Stimulated activated CD8-positive, alpha-beta memory T cell treated with anti-CD3 and anti-CD28 coated beads, Interleukin-4, amount 100 ng/mL, for 48 hours (primary cell): Measurements from ENCODE around the gene CEP85L.

Source experiments
- DNase-seq: peaks from one replicate; pipeline ENCODE4 v3.0.0-alpha.2; 2020

CEP85L gene

DNA sequence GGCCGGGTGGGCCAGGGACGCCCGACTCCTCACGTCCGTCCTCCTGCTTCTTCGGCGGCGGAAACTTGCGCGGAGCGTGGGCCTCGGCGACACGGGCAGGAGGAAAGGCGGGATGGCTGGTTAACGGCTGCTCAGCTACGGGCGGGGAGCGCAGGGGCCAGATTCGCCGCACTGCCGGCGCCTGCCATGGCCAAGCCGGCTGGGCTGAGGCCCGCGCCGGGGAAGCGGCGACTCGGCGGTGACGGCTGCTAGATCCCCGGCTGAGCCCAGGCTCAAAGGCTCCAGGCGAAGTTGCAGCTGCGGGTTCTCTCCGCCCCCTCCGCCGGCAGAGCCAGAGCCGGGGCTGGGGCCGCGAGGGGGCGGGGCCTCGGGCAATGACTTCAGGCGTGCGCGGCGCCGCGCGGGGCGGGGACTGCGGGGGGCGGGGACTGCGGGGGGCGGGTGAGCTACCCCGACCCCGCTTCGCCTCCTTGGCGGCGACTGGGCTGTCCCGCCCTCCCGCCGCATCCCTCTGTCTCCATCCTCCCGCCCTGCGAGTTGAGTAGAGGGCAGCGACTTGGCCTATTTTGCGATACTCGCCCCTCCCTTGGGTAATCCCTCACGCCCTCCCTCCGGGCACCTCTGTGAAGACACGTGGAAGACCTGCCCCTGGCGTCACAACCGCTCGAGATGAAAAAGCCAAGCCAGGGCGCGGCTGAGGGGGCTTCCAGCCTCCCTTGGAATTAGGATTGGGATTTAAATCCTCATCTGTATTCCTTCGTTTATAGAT lies at the start of gene CEP85L:
Gene CEP85L, minus strand, starts transcription at position 310 of the 769 bp plus-strand sequence. CDS start 322 bp downstream, outside the sequence.
- peak; percentile 91 for DNase-seq

- no peak for DNase-seq
Measured at GRCh38 chr6:118700531-118700930, 49.1 kb upstream of the CEP85L start.

DNA sequence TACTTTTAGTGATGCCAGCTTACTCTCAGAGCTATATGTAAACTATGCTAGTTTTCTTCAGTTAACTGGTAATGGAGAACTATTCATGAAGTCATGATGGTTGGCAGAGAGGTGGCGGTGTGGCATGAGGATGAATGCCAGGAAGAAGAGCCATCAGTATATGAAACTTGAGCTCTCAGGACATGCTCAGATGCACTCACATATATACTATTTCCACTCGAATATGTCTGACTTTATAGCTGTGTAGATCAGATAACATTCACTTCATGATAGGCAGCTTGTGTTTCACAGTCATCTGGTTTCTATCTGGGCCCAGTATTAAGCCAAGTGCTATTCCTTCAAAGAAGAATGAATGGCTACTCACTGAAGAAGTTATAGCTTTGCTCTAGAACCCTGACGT lies 46.2 kb upstream of the CEP85L start:
- no peak for DNase-seq

DNA sequence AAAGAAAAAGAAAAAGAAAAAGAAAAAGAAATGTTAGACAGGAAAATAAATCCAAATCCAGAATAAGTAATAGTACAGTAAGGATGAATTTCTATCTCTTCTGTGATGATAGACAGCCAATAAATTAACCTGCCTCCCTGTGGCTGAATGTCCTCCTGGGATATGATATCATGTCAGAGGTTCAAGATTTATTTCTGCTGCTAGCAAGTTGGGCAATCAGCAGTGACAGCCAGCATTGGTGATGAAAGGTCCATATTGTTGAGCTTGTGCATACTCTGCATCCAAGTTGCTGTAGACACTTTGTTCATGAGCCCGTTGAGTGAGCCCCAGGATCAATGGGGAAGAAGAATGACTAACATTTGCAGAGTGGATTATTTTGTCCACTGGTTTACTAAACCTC lies 44.9 kb upstream of the CEP85L start:
- no peak for DNase-seq

GRCh38 chr6:118693562-118693961 lies 42.2 kb upstream of the CEP85L start:
- no peak for DNase-seq

GRCh38 chr6:118685823-118686449 lies 34.5 kb upstream of the CEP85L start:
- no peak for DNase-seq

GRCh38 chr6:118683881-118684872 lies 32.8 kb upstream of the CEP85L start:
- no peak for DNase-seq

DNA sequence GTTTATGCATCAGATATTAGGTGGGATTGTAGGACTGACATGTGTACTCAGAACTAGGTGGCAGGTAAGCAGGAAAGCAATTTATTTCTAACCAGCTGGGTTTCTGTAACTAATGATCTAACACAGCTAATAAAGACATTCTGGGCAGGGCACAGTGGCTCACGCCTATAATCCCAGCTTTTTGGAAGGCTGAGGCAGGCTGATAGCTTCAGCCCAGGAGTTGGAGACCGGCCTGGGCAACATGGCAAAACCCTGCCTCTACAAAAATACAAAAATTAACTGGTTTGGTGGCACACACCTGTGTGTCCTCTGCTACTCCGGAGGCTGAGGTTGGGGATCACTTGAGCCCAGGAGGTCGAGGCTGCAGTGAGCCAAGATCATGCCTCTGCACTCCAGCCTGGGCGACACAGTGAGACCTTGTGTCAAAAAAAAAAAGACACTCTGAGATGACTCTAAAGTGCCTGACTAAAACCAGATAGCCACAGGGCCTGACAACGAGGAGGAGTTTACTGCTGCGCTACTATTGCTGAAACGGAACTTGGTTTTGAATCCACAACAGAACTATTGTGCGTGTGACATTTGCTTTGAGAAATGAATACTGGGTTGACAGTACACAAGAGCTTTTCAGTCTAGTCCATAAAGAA lies 29.2 kb upstream of the CEP85L start:
- DNase-seq, result no peak

DNA sequence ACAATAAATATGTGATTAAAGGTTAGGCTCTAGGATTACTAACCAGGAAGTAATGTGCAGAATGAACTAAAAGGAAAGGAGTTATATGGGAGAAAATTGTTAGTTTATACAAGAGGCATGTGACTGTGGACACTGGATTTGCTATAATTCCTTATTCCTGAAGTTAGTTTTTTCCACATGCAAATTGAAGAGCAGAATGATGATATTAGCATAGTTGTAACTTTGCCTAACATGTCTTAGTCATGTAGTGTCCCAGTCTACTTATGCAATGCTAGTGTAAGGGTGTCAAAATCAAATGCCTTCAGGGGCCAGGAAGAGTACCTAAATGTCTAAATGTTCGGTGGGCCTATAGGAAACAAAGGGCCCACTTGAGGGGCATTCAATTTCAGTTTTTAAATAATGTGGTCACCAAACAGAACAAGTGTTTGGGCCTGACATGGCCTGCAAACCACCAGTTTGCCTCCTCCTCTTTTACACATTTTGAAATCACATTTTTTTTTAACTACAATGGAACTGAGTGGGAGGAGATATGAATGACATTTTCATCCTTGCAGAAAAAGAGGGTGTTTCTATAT lies 28.0 kb upstream of the CEP85L start:
- DNase-seq, result no peak

GRCh38 chr6:118678866-118679265 lies 27.5 kb upstream of the CEP85L start:
- DNase-seq, result no peak

DNA sequence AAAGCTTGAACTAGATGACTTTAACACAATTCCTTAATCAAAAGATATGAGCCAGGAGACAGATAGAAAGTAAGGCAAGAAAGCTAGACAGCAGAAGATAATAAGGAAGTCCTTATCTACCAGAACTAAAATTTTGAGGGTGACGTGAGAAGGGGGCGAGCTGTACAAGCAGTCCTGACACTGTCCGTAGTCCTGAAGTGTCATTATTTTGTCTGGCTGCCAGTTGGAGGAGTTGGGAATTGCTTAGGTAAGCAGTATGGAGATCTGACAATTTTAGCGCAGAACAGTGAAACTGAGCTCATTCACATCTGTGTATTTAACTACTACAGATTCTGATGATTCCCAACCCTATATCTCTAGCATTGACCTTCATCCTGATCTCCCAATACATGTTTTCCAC lies 25.8 kb upstream of the CEP85L start:
- DNase-seq, result no peak

DNA sequence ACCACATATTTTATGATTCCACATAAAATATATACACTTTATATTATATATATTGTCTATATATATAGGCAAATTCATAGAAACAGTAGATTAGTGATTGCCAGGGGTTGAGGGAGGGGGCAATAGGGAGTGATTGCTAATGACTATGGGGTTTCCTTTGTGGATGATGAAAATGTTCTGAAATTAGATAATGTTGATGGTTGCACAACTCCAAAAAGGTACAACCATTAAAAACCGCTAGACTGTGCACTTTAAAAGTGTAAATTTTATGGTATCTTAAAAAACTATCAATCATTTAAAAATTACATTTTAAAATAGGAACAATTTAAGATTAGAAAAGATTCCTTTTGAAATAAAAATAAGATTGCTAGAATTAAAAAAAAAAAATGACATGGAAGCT lies 23.8 kb upstream of the CEP85L start:
- no peak for DNase-seq

GRCh38 chr6:118674772-118675171 lies 23.4 kb upstream of the CEP85L start:
- no peak for DNase-seq

DNA sequence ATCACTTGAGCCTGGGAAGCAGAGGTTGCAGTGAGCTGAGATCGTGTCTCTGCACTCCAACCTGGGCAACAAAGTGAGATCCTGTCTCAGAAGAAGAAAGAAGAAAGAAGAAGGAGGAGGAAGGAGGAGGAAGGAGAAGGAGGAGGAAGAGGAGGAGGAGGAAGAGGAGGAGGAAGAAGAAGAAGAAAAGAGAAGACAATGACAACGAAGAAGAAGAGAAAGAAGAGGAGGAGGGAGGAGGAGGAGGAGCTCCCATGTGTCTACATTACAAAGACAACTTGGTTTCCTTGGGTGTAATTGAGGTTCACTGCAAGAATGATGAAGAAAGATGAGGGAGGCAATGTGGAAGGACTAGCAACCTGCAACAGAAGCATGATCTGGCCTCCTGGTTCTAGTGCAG lies 21.3 kb upstream of the CEP85L start:
- DNase-seq, result no peak

GRCh38 chr6:118669561-118669960 lies 18.2 kb upstream of the CEP85L start:
- DNase-seq, result no peak

GRCh38 chr6:118668761-118669385 lies 17.5 kb upstream of the CEP85L start:
- no peak for DNase-seq

- DNase-seq, result no peak
Measured at GRCh38 chr6:118667988-118668387, 16.6 kb upstream of the CEP85L start.

- DNase-seq, result no peak
Measured at GRCh38 chr6:118665011-118665410, 13.6 kb upstream of the CEP85L start.

- DNase-seq, result no peak
Measured at GRCh38 chr6:118663993-118664985, 12.9 kb upstream of the CEP85L start.

GRCh38 chr6:118661831-118662230 lies 10.4 kb upstream of the CEP85L start:
- DNase-seq, result no peak

DNA sequence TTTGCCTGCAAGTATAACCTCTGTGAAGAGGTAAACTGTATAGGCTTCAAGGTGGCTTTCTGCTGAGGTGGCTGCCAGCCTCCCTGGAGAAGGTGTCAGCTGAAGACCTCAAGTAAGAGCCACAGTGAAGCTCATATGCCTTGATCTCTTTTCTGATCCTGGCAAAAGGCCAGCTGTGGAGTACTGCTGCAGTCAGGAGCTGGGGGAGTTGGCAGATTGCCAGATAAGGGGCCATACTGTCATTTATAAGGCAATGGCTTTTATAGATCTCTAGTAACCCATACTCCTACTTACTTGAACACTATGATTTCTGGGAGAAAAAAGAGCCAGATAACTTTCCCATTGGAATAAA lies 8.8 kb upstream of the CEP85L start:
- peak; percentile 70 for DNase-seq
